Peyer's patch (tissue), 4 donors: ENCODE data around the gene EDN2. TPM values are rescaled to one million over a fixed set of nuclear protein-coding genes. Genes with fewer than 3 reads are reported as not detected.

Source experiments
- DNase-seq, 3 donors: peaks; one replicate each; pipeline ENCODE4 v3.0.0-alpha.2; 2017 to 2019
- H3K27ac ChIP-seq, 4 donors: fragments of 200-600 bp; sonication (generic); one replicate each; pipeline ENCODE4 v1.5.1; 2016 to 2019
- H3K27me3 ChIP-seq, 2 donors: fragments of 200-600 bp; sonication (generic); one replicate each; pipeline ENCODE4 v1.5.1; 2019
- H3K36me3 ChIP-seq, 3 donors: fragments of 200-600 bp; sonication (generic); one replicate each; pipeline ENCODE4 v1.5.1; 2016 to 2019
- H3K4me1 ChIP-seq, 4 donors: fragments of 200-600 bp; sonication (generic); one replicate each; pipeline ENCODE4 v1.5.1; 2016 to 2019
- H3K4me3 ChIP-seq, 4 donors: fragments of 200-600 bp; sonication (generic); 1 replicate in 3 of 4; 2 replicates in 1 of 4; pipeline ENCODE4 v1.5.1; 2016 to 2019; ENCODE audit warnings: mild to moderate bottlenecking in 1 of 4
- H3K9me3 ChIP-seq, 4 donors: fragments of 200-600 bp; sonication (generic); one replicate each; pipeline ENCODE4 v1.5.1; 2016 to 2019; ENCODE audit warnings: mild to moderate bottlenecking in 1 of 4
- CTCF ChIP-seq, 6 experiments: fragments of 450-650 bp in 4 of 6; fragments of 200-600 bp in 2 of 6; sonication (generic) in 1 of 6; IDR thresholded peaks; one replicate each; pipeline ENCODE4 v1.5.1; 2017 to 2019; ENCODE audit warnings: antibody characterized with exemption in 6 of 6, mild to moderate bottlenecking in 3 of 6, moderate library complexity in 1 of 6
- POLR2A ChIP-seq, 2 donors: fragments of 450-650 bp; IDR thresholded peaks; one replicate each; pipeline ENCODE4 v1.5.1; 2017; ENCODE audit warnings: antibody characterized with exemption in 2 of 2, mild to moderate bottlenecking in 2 of 2, moderate library complexity in 2 of 2
- total RNA-seq, 4 donors: library from RNA; depleted of rRNA; stranded (reverse); fragments of >200 nt; gene quantifications; one replicate each; pipeline ENCODE4 v1.1.0, GENCODE V29; 2016

EDN2 gene
- total RNA-seq, 4 donors from 2014 or later = 43.2 to 75.0 (median 49.1) TPM; not detected in 1

- no peaks in the 10 kb centered on the region for H3K9me3 ChIP-seq
- H3K4me1 ChIP-seq = peaks cover 0 to 28% (median 7%) of the 10 kb centered on the region in 4 donors
- TF ChIP-seq CTCF (IDR thresholded peaks at IDR 0.05) = no peak
- H3K36me3 ChIP-seq = no peaks in the 10 kb centered on the region
- no peaks in the 10 kb centered on the region for H3K27me3 ChIP-seq
- H3K27ac ChIP-seq = no peak overlapping the region
- DNase-seq = peak in 1 of 3 donors; percentile 5
- H3K4me3 ChIP-seq = no peak overlapping the region
Measured at GRCh38 chr1:41434748-41435449, 49.6 kb downstream of the EDN2 start.

- TF ChIP-seq POLR2A (IDR thresholded peaks at IDR 0.05) (no peak), CTCF (IDR thresholded peaks at IDR 0.05) (no peak)
- DNase-seq = peak in 1 of 3 donors; percentile 16
Measured at GRCh38 chr1:41434306-41434705, 50.2 kb downstream of the EDN2 start.

GRCh38 chr1:41433501-41433900, 51.0 kb downstream of the EDN2 start:
- peaks cover 0 to 28% (median 7%) of the 10 kb centered on the region in 4 donors for H3K4me1 ChIP-seq
- H3K36me3 ChIP-seq = no peaks in the 10 kb centered on the region
- TF ChIP-seq POLR2A (IDR thresholded peaks at IDR 0.05) = no peak
- no peak for TF ChIP-seq CTCF (IDR thresholded peaks at IDR 0.05)
- DNase-seq = peak in 1 of 3 donors; percentile 3
- H3K4me3 ChIP-seq = no peak overlapping the region
- no peaks in the 10 kb centered on the region for H3K9me3 ChIP-seq
- peak overlapping the region in 1 of 4 donors; percentile 57 for H3K27ac ChIP-seq
- H3K27me3 ChIP-seq = no peaks in the 10 kb centered on the region

More at GRCh38 chr1:41434306-41434705, 50.2 kb downstream of the EDN2 start:
- H3K9me3 ChIP-seq = no peaks in the 10 kb centered on the region
- H3K27ac ChIP-seq = no peak overlapping the region
- H3K4me1 ChIP-seq = peaks cover 0 to 28% (median 7%) of the 10 kb centered on the region in 4 donors
- no peaks in the 10 kb centered on the region for H3K27me3 ChIP-seq
- H3K36me3 ChIP-seq = no peaks in the 10 kb centered on the region
- H3K4me3 ChIP-seq = no peak overlapping the region

GRCh38 chr1:41432481-41433280, 51.8 kb downstream of the EDN2 start:
- peak; percentile 58 to 93 (median 93) for DNase-seq
- no peaks in the 10 kb centered on the region for H3K9me3 ChIP-seq
- no peak overlapping the region for H3K4me3 ChIP-seq
- no peaks in the 10 kb centered on the region for H3K27me3 ChIP-seq
- H3K4me1 ChIP-seq = peaks cover 0 to 28% (median 7%) of the 10 kb centered on the region in 4 donors
- no peaks in the 10 kb centered on the region for H3K36me3 ChIP-seq
- TF ChIP-seq POLR2A (IDR thresholded peaks at IDR 0.05) (no peak), CTCF (IDR thresholded peaks at IDR 0.05) (peak; percentile 14 to 98 (median 78))
- peak overlapping the region in 1 of 4 donors; percentile 57 for H3K27ac ChIP-seq

GRCh38 chr1:41431490-41432350, 52.8 kb downstream of the EDN2 start:
- Histone ChIP-seq H3K36me3 (no peaks in the 10 kb centered on the region), H3K27me3 (no peaks in the 10 kb centered on the region), H3K4me1 (peaks cover 0 to 28% (median 7%) of the 10 kb centered on the region in 4 donors), H3K27ac (peak overlapping the region in 1 of 4 donors; percentile 57), H3K9me3 (no peaks in the 10 kb centered on the region), H3K4me3 (no peak overlapping the region)
- TF ChIP-seq CTCF (IDR thresholded peaks at IDR 0.05) (no peak), POLR2A (IDR thresholded peaks at IDR 0.05) (no peak)
- peak in 1 of 3 donors; percentile 46 for DNase-seq
